GM23248 (cell line): ENCODE results near the gene ISCA2.

Experiments
- EZH2 ChIP-seq: fragments of 200-600 bp; sonication (generic); IDR thresholded peaks from 2 replicates; pipeline ENCODE4 v1.6.1; 2018; ENCODE audit warnings: antibody characterized with exemption, mild to moderate bottlenecking; ENCODE audit not compliant: insufficient read depth, poor library complexity, severe bottlenecking
- EZH2phosphoT487 ChIP-seq: fragments of 200-600 bp; sonication (generic); IDR thresholded peaks from 2 replicates; pipeline ENCODE4 v1.6.1; 2018; ENCODE audit warnings: antibody characterized with exemption, moderate library complexity, mild to moderate bottlenecking, low read depth; ENCODE audit not compliant: insufficient read depth

- no peak for TF ChIP-seq EZH2
- no peak for TF ChIP-seq EZH2phosphoT487
These were observed 34.2 kb downstream of the ISCA2 start for GRCh38 chr14:74527736-74528280.
